NCI-H2107 treated with DMSO at 0.1 percent for 48 hours (cell line): ENCODE data around the gene ZNF326.

Experiments
- DNase-seq: peaks from one replicate; lab custom pipeline; 2025; ENCODE audit not compliant: unreplicated experiment; lab: John Stamatoyannopoulos, UW

The ZNF326 gene

GRCh38 chr1:90067194-90067931 is 72.5 kb downstream of the ZNF326 start:
- DNase-seq, result no peak

- DNase-seq, result no peak
Measured at GRCh38 chr1:90068611-90069280, 73.8 kb downstream of the ZNF326 start.

- DNase-seq, result no peak
Measured at GRCh38 chr1:90074137-90074536, 79.2 kb downstream of the ZNF326 start.

- no peak for DNase-seq
Measured at GRCh38 chr1:90074566-90074965, 79.7 kb downstream of the ZNF326 start.

GRCh38 chr1:90074970-90075391 is 80.1 kb downstream of the ZNF326 start:
- no peak for DNase-seq

- no peak for DNase-seq
Measured at GRCh38 chr1:90083995-90084394, 89.1 kb downstream of the ZNF326 start.
